CD14-positive monocyte (primary cell): ENCODE measurements around the gene GPSM3. TPM values are rescaled to one million over a fixed set of nuclear protein-coding genes. Genes with fewer than 3 reads are reported as not detected.
"Not testable (repeated sequence)": the region's sequence is repeated elsewhere in the genome, so short reads cannot be mapped to it uniquely, and the experiment has no call there.

ENCODE experiments used
- DNase-seq, 3 donors: peaks; one replicate each; pipeline ENCODE4 v3.0.0-alpha.2; 2011 to 2022
- H2AFZ ChIP-seq: 2 replicates; pipeline ENCODE4 v1.6.0; 2012; ENCODE audit warnings: mild to moderate bottlenecking, low read depth, low read length, inconsistent platforms; ENCODE audit not compliant: insufficient read depth, poor library complexity, severe bottlenecking
- H3K27ac ChIP-seq, 2 donors: 1 replicate in 1 of 2; 2 replicates in 1 of 2; pipeline ENCODE4 v1.5.1; 2012 to 2013; ENCODE audit warnings: low read length in 2 of 2, control low read depth in 1 of 2, inconsistent platforms in 1 of 2, low read depth in 1 of 2, mild to moderate bottlenecking in 1 of 2
- H3K27me3 ChIP-seq, 2 donors: one replicate each; pipeline versions ENCODE4 v1.6.0 to v1.6.1; 2011 to 2013; ENCODE audit warnings: low read length in 2 of 2; ENCODE audit not compliant: control insufficient read depth in 2 of 2, insufficient read depth in 2 of 2
- H3K36me3 ChIP-seq, 2 donors: replicated peaks in 1 of 2; 1 replicate in 1 of 2; 2 replicates in 1 of 2; pipeline versions ENCODE4 v1.5.1 to v1.6.1; 2012 to 2013; ENCODE audit warnings: low read length in 2 of 2, control low read depth in 1 of 2, inconsistent platforms in 1 of 2, mild to moderate bottlenecking in 1 of 2; ENCODE audit not compliant: insufficient read depth in 2 of 2, control insufficient read depth in 1 of 2
- H3K4me1 ChIP-seq, 2 donors: 1 replicate in 1 of 2; 2 replicates in 1 of 2; pipeline versions ENCODE4 v1.5.1 to v1.6.1; 2012 to 2013; ENCODE audit warnings: low read length in 2 of 2, control low read depth in 1 of 2, inconsistent platforms in 1 of 2, mild to moderate bottlenecking in 1 of 2, moderate library complexity in 1 of 2; ENCODE audit not compliant: insufficient read depth in 2 of 2, control insufficient read depth in 1 of 2
- H3K4me2 ChIP-seq: replicated peaks from 2 replicates; pipeline ENCODE3; 2012; ENCODE audit warnings: low read length, moderate library complexity, mild to moderate bottlenecking; ENCODE audit not compliant: poor library complexity, severe bottlenecking; ENCODE audit errors: extremely low read depth
- H3K4me3 ChIP-seq, 3 experiments: fragments of 200-600 bp in 1 of 3; sonication (generic) in 1 of 3; replicated peaks in 1 of 3; 1 replicate in 2 of 3; 2 replicates in 1 of 3; pipeline ENCODE4 v1.5.1; 2011 to 2013; ENCODE audit warnings: low read length in 3 of 3, mild to moderate bottlenecking in 3 of 3, control low read depth in 2 of 3, low read depth in 2 of 3, inconsistent platforms in 1 of 3, moderate library complexity in 1 of 3
- H3K79me2 ChIP-seq: 2 replicates; pipeline ENCODE4 v1.6.0; 2012; ENCODE audit warnings: mild to moderate bottlenecking, control low read depth, inconsistent platforms, low read length, moderate library complexity; ENCODE audit not compliant: insufficient read depth
- H3K9ac ChIP-seq: 2 replicates; pipeline ENCODE4 v1.6.0; 2017; ENCODE audit warnings: low read length, mild to moderate bottlenecking; ENCODE audit not compliant: insufficient read depth, poor library complexity, severe bottlenecking
- H3K9me3 ChIP-seq, 2 donors: replicated peaks in 1 of 2; 1 replicate in 1 of 2; 2 replicates in 1 of 2; pipeline versions ENCODE4 v1.5.1 to v1.6.1; 2012 to 2013; ENCODE audit warnings: low read length in 2 of 2, control low read depth in 1 of 2; ENCODE audit not compliant: control insufficient read depth in 1 of 2, insufficient read depth in 1 of 2
- H4K20me1 ChIP-seq: 2 replicates; pipeline ENCODE4 v1.6.0; 2012; ENCODE audit warnings: mild to moderate bottlenecking, low read length, control low read depth, moderate library complexity; ENCODE audit not compliant: insufficient read depth
- H3K27ac Mint-ChIP-seq, 7 donors: one replicate each; pipeline ENCODE4 v1.8.0; 2020; ENCODE audit warnings: mild to moderate bottlenecking in 7 of 7, mixed read lengths in 7 of 7, moderate library complexity in 6 of 7, inconsistent platforms in 2 of 7
- H3K27me3 Mint-ChIP-seq, 3 donors: one replicate each; pipeline ENCODE4 v1.8.0; 2021 to 2022; ENCODE audit warnings: low read depth in 3 of 3, mild to moderate bottlenecking in 3 of 3, mixed read lengths in 3 of 3, moderate library complexity in 3 of 3, inconsistent platforms in 1 of 3
- H3K36me3 Mint-ChIP-seq, 2 donors: one replicate each; pipeline ENCODE4 v1.8.0; 2020; ENCODE audit warnings: mixed read lengths in 2 of 2, inconsistent platforms in 1 of 2, mild to moderate bottlenecking in 1 of 2
- H3K4me1 Mint-ChIP-seq: one replicate; pipeline ENCODE4 v1.8.0; 2020; ENCODE audit warnings: mild to moderate bottlenecking, mixed read lengths
- H3K4me3 Mint-ChIP-seq, 2 donors: one replicate each; pipeline ENCODE4 v1.8.0; 2020; ENCODE audit warnings: mild to moderate bottlenecking in 2 of 2, mixed read lengths in 2 of 2, moderate library complexity in 1 of 2
- H3K9me3 Mint-ChIP-seq, 7 donors: one replicate each; pipeline ENCODE4 v1.8.0; 2020 to 2022; ENCODE audit warnings: mixed read lengths in 7 of 7, mild to moderate bottlenecking in 6 of 7, moderate library complexity in 6 of 7, inconsistent platforms in 2 of 7
- WGBS: methylation state at CpG from one replicate; pipeline ENCODE4 v1.1.5; 2013; ENCODE audit warnings: missing lambda C conversion rate; ENCODE audit not compliant: insufficient coverage; 5-methylcytosine and 5-hydroxymethylcytosine counted together
- intact Hi-C, 2 donors: fragments of 100-400 bp; cut with micrococcal nuclease; formaldehyde crosslinking; loops; one replicate each; pipeline versions ENCODE4 v1.15.0 to v1.15.1; 2023
- polyA plus RNA-seq, 3 donors: library from polyadenylated mRNA; depleted of rRNA in 1 of 3; unstranded in 2 of 3; stranded (reverse) in 1 of 3; fragments of 300-500 nt in 2 of 3; fragments of >200 nt in 1 of 3; fragmentation: Illumina TruSeq in 2 of 3; gene quantifications; 1 replicate in 2 of 3; 2 replicates in 1 of 3; pipeline ENCODE4 v1.2.3, GENCODE V29; 2012 to 2021
- TF ChIP-seq, protein P1 (sequence below): fragments of 200-600 bp; IDR thresholded peaks from one replicate; pipeline ENCODE4 v1.8.0; 2022; ENCODE audit warnings: antibody characterized with exemption, mild to moderate bottlenecking

The GPSM3 gene
- polyA plus RNA-seq, 3 donors = 86.1 to 340 (median 101) TPM

GRCh38 chr6:32146687-32147086, 45.8 kb downstream of the GPSM3 start:
- Histone ChIP-seq H3K36me3 (no peaks in the 10 kb centered on the region), H3K27ac (no peak overlapping the region), H3K9ac (no peak overlapping the region), H3K27me3 (peaks cover 27 to 50% of the 10 kb centered on the region in 2 donors), H3K4me3 (no peak overlapping the region), H3K79me2 (no peaks in the 10 kb centered on the region), H4K20me1 (no peaks in the 10 kb centered on the region), H2AFZ (no peak overlapping the region), H3K4me2 (no peak overlapping the region), H3K9me3 (peaks cover 0 to 11% of the 10 kb centered on the region in 2 donors), H3K4me1 (peaks cover 14 to 16% of the 10 kb centered on the region in 2 donors)
- H3K36me3 Mint-ChIP-seq = peaks cover 0 to 13% of the 10 kb centered on the region in 2 donors
- H3K27me3 Mint-ChIP-seq = peaks cover 44 to 54% (median 48%) of the 10 kb centered on the region in 3 donors
- no peak overlapping the region for H3K27ac Mint-ChIP-seq
- TF ChIP-seq, protein P1, sequence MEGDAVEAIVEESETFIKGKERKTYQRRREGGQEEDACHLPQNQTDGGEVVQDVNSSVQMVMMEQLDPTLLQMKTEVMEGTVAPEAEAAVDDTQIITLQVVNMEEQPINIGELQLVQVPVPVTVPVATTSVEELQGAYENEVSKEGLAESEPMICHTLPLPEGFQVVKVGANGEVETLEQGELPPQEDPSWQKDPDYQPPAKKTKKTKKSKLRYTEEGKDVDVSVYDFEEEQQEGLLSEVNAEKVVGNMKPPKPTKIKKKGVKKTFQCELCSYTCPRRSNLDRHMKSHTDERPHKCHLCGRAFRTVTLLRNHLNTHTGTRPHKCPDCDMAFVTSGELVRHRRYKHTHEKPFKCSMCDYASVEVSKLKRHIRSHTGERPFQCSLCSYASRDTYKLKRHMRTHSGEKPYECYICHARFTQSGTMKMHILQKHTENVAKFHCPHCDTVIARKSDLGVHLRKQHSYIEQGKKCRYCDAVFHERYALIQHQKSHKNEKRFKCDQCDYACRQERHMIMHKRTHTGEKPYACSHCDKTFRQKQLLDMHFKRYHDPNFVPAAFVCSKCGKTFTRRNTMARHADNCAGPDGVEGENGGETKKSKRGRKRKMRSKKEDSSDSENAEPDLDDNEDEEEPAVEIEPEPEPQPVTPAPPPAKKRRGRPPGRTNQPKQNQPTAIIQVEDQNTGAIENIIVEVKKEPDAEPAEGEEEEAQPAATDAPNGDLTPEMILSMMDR = no peak
- H3K4me3 Mint-ChIP-seq = no peak overlapping the region
- DNase-seq = no peak
- intact Hi-C loops = no loop called here
- H3K9me3 Mint-ChIP-seq = peaks cover 0 to 22% (median 11%) of the 10 kb centered on the region in 7 donors
- peaks cover 23% of the 10 kb centered on the region for H3K4me1 Mint-ChIP-seq
- 64% methylated on average over 4 of the region's 4 CpGs for WGBS

- Histone ChIP-seq H3K36me3 (no peaks in the 10 kb centered on the region), H3K79me2 (no peaks in the 10 kb centered on the region), H3K4me1 (peaks cover 14 to 16% of the 10 kb centered on the region in 2 donors), H3K9me3 (peaks cover 0 to 9% of the 10 kb centered on the region in 2 donors), H3K27me3 (peaks cover 25 to 46% of the 10 kb centered on the region in 2 donors), H2AFZ (no peak overlapping the region), H3K9ac (no peak overlapping the region), H4K20me1 (no peaks in the 10 kb centered on the region), H3K4me3 (no peak overlapping the region), H3K27ac (no peak overlapping the region), H3K4me2 (no peak overlapping the region)
- TF ChIP-seq, protein P1 = no peak
- intact Hi-C loops = no loop called here
- H3K36me3 Mint-ChIP-seq = peaks cover 0 to 13% of the 10 kb centered on the region in 2 donors
- no peak overlapping the region for H3K4me3 Mint-ChIP-seq
- DNase-seq = no peak
- H3K9me3 Mint-ChIP-seq = peaks cover 0 to 20% (median 10%) of the 10 kb centered on the region in 7 donors
- H3K4me1 Mint-ChIP-seq = peaks cover 24% of the 10 kb centered on the region
- WGBS = 100% methylated on average over 1 of the region's 1 CpG
- H3K27me3 Mint-ChIP-seq = peaks cover 40 to 50% (median 44%) of the 10 kb centered on the region in 3 donors
- H3K27ac Mint-ChIP-seq = no peak overlapping the region
Observed at GRCh38 chr6:32146287-32146686, 46.2 kb downstream of the GPSM3 start.

GRCh38 chr6:32144238-32144637, 48.2 kb downstream of the GPSM3 start:
- DNase-seq, H3K4me3 Mint-ChIP-seq, H4K20me1 ChIP-seq, H3K79me2 ChIP-seq, H3K36me3 ChIP-seq, H2AFZ ChIP-seq, H3K27ac ChIP-seq, H3K9ac ChIP-seq, H3K4me3 ChIP-seq, H3K27ac Mint-ChIP-seq, H3K4me2 ChIP-seq, H3K9me3 ChIP-seq, intact Hi-C loops, H3K36me3 Mint-ChIP-seq: not testable (repeated sequence)
- Histone ChIP-seq H3K4me1 (peaks cover 13 to 15% of the 10 kb centered on the region in 2 donors), H3K27me3 (peaks cover 8 to 27% of the 10 kb centered on the region in 2 donors)
- peaks cover 0 to 11% (median 4%) of the 10 kb centered on the region in 7 donors for H3K9me3 Mint-ChIP-seq
- WGBS = no CpG with 5 or more reads among the region's 7 CpGs
- H3K27me3 Mint-ChIP-seq = peaks cover 25 to 30% (median 28%) of the 10 kb centered on the region in 3 donors
- H3K4me1 Mint-ChIP-seq = peaks cover 21% of the 10 kb centered on the region
